Measurements from ENCODE around the gene SAPCD1.

SAPCD1 gene

GRCh38 chr6:31729979-31730630, 32.4 kb upstream of the SAPCD1 start:
- peak; percentile 96 for DNase-seq

- DNase-seq = no peak
These were observed 31.8 kb upstream of the SAPCD1 start for GRCh38 chr6:31730631-31731086.

GRCh38 chr6:31732029-31732428, 30.4 kb upstream of the SAPCD1 start:
- no peak for DNase-seq

GRCh38 chr6:31733734-31734133, 28.7 kb upstream of the SAPCD1 start:
- DNase-seq = no peak

- DNase-seq = no peak
These were observed 28.1 kb upstream of the SAPCD1 start for GRCh38 chr6:31734247-31734820.

- DNase-seq = peak; percentile 67
These were observed 27.5 kb upstream of the SAPCD1 start for GRCh38 chr6:31734821-31735406.

- peak; percentile 92 for DNase-seq
These were observed 26.3 kb upstream of the SAPCD1 start, which contains the start of gene CLIC1 for GRCh38 chr6:31736021-31736767. Gene CLIC1, minus strand, starts transcription at chr6:31736530. Its CDS starts 230 bp downstream, at chr6:31736300.

GRCh38 chr6:31736768-31737314, 25.6 kb upstream of the SAPCD1 start:
- no peak for DNase-seq

GRCh38 chr6:31737315-31737990, 25.0 kb upstream of the SAPCD1 start:
- DNase-seq = peak; percentile 50

GRCh38 chr6:31737991-31738979, 24.2 kb upstream of the SAPCD1 start:
- DNase-seq = peak; percentile 83

- DNase-seq = peak; percentile 100
These were observed 22.6 kb upstream of the SAPCD1 start, which contains the start of gene MSH5 for GRCh38 chr6:31739639-31740396. Gene MSH5, plus strand, starts transcription at chr6:31740005. Its CDS starts 462 bp downstream, at chr6:31740467.

- DNase-seq = no peak
These were observed 21.8 kb upstream of the SAPCD1 start for GRCh38 chr6:31740397-31741223.

- no peak for DNase-seq
These were observed 20.6 kb upstream of the SAPCD1 start for GRCh38 chr6:31741815-31742214.

- DNase-seq = no peak
These were observed 19.6 kb upstream of the SAPCD1 start for GRCh38 chr6:31742894-31743293.

- DNase-seq = no peak
These were observed 18.0 kb upstream of the SAPCD1 start for GRCh38 chr6:31744422-31744821.

GRCh38 chr6:31749301-31750036, 13.0 kb upstream of the SAPCD1 start:
- no peak for DNase-seq

- DNase-seq = no peak
These were observed 11.9 kb upstream of the SAPCD1 start for GRCh38 chr6:31750411-31751022.

GRCh38 chr6:31752739-31753319, 9.6 kb upstream of the SAPCD1 start:
- no peak for DNase-seq

All from femur (tissue), 1 donor.